CD4-positive, alpha-beta T cell treated with Interleukin-17A for 1 hour (primary cell): ENCODE data around the gene CST2.
"Not testable (repeated sequence)": the region's sequence is repeated elsewhere in the genome, so short reads cannot be mapped to it uniquely, and the experiment has no call there.

Experiments used
- DNase-seq: peaks from one replicate; pipeline ENCODE4 v3.0.0-alpha.2; 2020

CST2 gene, protein sequence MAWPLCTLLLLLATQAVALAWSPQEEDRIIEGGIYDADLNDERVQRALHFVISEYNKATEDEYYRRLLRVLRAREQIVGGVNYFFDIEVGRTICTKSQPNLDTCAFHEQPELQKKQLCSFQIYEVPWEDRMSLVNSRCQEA

GRCh38 chr20:23826541-23827021, at the start of gene CST2:
Gene CST2 (minus strand): TSS chr20:23826729. CDS start chr20:23826660, 69 bp downstream.
- DNase-seq: no peak

DNA sequence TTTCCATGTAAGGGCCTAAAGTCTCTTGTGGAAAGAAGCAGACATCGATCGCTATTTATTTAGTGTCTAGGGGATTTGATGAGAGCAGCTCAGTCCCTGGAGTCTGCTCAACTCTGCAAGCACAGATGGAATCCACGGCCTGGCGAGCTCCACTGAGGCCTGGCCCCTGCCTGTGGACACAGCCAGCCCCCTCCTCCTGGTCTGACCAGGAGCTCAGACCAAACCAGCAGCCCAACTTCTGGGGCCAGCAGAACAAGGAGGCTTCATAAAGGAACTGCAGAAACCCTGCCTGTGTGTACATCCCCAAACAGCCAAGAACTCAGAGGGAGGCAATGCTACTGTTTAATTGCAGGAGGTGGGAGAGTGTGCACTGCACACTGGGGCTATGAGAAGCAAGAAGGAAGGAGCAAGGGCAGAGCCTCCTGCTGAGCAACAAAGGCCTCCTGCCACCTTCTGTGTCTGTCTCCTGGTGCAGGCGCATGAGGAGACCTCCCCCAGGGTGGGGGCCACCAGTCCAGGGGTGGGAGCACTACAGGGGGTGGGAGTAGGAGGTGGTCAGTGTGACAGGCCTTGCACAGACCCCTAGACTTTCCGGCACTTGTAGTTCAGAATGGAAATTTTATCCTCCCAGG, 49.2 kb upstream of the CST2 start:
- no peak for DNase-seq

GRCh38 chr20:23874747-23875146, 48.2 kb upstream of the CST2 start:
- no peak for DNase-seq

DNA sequence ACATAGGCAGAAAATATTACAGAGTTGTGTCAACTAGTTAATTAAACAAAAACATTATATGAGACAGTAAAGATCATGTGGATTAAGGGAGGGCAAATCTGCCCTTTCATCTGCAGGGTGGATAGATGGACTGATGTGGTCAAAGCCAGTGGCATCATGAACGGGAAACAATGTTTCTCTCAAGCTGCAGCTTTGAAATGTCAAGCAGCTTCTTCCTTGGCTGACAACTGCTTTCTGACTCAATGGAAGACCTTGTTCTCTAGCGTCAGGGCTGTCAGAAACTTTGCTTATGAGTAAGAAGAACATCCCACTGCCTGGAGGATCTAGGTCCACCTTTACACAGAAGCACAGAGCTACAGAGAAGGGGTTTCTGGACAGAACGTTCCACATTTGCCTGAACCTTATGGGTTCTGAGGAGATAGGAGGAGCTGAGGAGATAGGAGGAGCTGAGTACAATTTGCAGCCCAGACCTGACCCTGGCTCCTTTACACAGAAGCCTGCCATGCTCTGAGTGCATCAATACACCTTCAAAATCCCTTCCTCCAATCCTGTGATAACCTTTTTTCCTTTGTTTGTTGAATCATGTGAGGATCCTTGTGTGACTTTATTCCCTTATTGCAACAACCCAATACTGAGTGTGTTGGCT, 47.0 kb upstream of the CST2 start:
- no peak for DNase-seq

GRCh38 chr20:23872065-23872464, 45.5 kb upstream of the CST2 start:
- no peak for DNase-seq

GRCh38 chr20:23870461-23870860, 43.9 kb upstream of the CST2 start:
- DNase-seq: no peak

GRCh38 chr20:23869520-23869919, 43.0 kb upstream of the CST2 start:
- DNase-seq: no peak

GRCh38 chr20:23868321-23868720, 41.8 kb upstream of the CST2 start:
- no peak for DNase-seq

- DNase-seq: no peak
Observed at GRCh38 chr20:23867152-23867776, 40.7 kb upstream of the CST2 start.

DNA sequence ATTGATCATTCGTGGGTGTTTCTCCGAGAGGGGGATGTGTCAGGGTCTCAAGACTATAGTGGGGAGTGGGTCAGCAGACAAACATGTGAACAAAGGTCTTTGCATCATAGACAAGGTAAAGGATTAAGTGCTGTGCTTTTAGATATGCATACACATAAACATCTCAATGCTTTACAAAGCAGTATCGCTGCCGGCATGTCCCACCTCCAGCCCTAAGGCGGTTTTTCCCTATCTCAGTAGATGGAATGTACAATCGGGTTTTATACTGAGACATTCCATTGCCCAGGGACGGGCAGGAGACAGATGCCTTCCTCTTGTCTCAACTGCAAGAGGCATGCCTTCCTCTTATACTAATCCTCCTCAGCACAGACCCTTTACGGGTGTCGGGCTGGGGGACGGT, 34.2 kb upstream of the CST2 start:
- not testable (repeated sequence) for DNase-seq

GRCh38 chr20:23857962-23858595, 31.6 kb upstream of the CST2 start:
- DNase-seq: no peak

DNA sequence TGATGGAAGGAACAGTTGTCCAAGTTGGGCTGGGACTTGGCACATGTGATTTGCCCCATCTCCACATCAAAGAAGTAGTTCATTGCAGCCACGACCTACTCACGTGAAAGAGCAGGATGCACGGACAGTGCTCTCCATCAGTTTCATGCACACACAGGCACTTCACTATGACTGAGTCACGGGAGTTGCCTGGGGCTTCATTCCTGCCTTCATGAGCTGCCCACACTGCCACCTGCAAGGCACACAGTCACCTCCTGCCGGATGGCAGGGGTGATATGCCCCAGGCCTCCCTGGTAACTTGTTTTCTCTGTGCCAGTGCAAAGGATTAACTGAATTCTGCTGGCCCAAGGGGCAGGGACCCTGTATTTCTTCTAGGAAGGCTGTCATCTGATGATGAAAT, 30.2 kb upstream of the CST2 start:
- no peak for DNase-seq

DNA sequence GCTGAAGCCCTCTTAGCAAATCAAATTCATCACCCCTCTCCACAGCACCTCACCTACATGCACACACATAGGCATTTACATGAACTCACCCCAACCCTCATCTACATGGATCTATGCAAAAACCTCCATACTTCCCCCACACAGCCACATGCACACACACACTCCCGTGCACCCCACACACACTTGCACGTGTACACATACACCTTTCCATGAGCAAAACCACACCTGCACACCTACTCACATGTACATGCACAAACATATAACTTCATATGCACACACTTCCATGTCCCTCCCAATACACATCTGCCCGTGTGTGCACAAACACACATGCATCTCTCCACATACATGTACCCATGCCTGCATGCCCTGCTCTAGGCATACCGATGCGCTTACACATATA, 29.7 kb upstream of the CST2 start:
- no peak for DNase-seq

DNA sequence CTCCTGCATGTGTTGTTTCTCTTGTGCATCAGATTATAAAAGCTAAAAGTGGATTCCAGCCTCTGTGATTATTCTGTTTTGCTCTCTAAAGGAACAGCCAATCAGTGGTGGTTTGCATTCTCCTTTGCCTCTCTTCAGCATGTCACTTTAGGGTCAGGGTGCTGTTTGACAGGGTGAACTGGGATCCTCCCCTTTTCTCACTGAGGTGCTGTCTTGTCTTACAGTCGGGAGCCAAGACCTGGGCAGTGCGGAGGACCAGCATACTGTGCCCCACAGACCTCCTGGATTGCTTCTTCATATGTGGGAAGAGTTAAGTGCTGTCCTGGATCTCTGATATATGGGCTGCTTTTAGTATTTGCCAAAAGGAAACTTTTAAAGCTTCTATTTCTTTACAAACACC, 15.2 kb upstream of the CST2 start:
- no peak for DNase-seq

GRCh38 chr20:23835716-23836115, 9.2 kb upstream of the CST2 start:
- no peak for DNase-seq

GRCh38 chr20:23832775-23833513, 6.4 kb upstream of the CST2 start:
- DNase-seq: no peak

DNA sequence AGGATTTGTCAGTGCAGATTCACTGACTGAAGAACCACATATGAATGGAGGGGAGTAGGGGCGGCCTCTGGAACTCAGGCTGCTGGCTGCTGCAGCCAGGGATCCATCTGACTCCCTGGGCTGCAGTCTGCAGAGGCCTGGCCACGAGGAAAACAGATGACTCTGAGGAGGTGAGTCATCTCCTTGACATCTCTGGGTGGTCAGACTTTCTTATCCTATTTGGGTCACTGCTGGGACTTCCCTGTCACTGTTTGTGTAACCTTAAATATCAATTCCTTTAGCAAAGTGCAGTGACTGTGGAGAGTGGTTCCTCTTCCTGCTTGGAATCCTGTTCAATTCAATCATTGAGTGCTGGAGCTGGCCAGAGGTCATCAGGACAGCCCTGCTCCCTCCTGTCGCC, 5.4 kb upstream of the CST2 start:
- not testable (repeated sequence) for DNase-seq

DNA sequence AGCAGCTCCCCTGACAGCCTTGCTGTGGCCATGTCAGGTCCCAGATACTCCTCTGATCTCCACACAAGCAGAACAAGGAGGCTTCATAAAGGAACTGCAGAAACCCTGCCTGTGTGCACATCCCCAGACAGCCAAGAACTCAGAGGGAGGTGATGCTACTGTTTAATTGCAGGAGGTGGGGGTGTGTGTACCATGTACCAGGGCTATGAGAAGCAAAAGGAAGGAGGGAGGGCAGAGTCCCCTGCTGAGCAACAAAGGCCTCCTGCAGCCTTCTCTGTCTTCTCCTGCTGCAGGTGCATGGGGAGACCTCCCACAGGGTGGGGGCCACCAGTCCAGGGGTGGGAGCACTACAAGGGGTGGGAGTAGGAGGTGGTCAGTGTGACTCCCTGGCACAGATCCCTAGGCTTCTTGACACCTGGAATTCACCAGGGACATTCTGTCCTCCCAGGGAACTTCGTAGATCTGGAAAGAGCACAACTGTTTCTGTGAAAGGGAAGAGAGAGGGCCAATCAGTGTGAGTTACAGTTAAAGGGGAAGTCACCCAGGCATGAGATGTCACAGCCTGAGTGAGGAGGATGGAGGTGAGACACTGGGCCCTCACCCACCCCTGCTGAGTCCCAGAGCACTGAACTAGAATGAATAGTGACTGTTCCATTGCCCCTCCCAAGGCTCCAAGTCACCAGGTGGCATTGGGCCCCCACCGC, 2.8 kb downstream of the CST2 start:
- no peak for DNase-seq

- DNase-seq: no peak
Observed at GRCh38 chr20:23823111-23823510, 3.4 kb downstream of the CST2 start.

GRCh38 chr20:23820493-23820892, 6.0 kb downstream of the CST2 start:
- no peak for DNase-seq

GRCh38 chr20:23811559-23811958, 15.0 kb downstream of the CST2 start:
- DNase-seq: not testable (repeated sequence)

DNA sequence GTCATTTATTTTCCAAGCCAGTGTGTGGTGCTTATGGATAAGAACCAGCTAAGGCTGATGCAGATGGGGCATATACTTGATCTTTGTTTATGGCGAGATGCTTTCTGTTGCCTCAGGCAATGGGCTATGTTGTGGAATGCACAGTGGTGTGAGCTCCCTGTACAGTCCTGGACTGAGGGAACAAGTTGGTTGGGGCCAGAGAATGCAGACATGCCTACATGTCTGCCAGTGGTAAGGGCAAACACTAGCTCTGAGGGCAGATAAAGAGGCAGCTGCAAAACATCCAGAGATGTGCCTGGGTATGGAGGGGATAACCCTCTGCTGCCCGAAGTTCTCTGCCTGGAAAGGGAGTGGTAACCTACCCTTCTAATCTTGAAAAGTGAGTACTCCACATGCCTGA, 16.2 kb downstream of the CST2 start:
- DNase-seq: not testable (repeated sequence)
